Liver (tissue), 9 donors: ENCODE results near the gene ASH1L. TPM values are rescaled to one million over a fixed set of nuclear protein-coding genes. Genes with fewer than 3 reads are reported as not detected.

ENCODE experiments used
- DNase-seq: peaks from one replicate; pipeline ENCODE4 v3.0.0-alpha.2; 2017; ENCODE audit warnings: low spot score
- H3K27ac ChIP-seq, 2 donors: one replicate each; pipeline ENCODE4 v1.7.0; 2013; ENCODE audit warnings: inconsistent platforms in 2 of 2, low read length in 2 of 2, control low read depth in 1 of 2, low read depth in 1 of 2, mild to moderate bottlenecking in 1 of 2
- H3K27me3 ChIP-seq, 4 donors: one replicate each; pipeline versions ENCODE4 v1.6.1 to v1.7.0; 2013; ENCODE audit warnings: low read length in 3 of 4, inconsistent platforms in 1 of 4, mild to moderate bottlenecking in 1 of 4, moderate library complexity in 1 of 4; ENCODE audit not compliant: control insufficient read depth in 4 of 4, insufficient read depth in 4 of 4
- H3K36me3 ChIP-seq, 4 donors: one replicate each; pipeline versions ENCODE4 v1.6.1 to v1.7.0; 2013; ENCODE audit warnings: low read length in 3 of 4, mild to moderate bottlenecking in 3 of 4, low read depth in 1 of 4, moderate library complexity in 1 of 4; ENCODE audit not compliant: control insufficient read depth in 4 of 4, insufficient read depth in 3 of 4
- H3K4me1 ChIP-seq, 4 donors: one replicate each; pipeline versions ENCODE4 v1.6.1 to v1.7.0; 2013; ENCODE audit warnings: low read length in 3 of 4, mild to moderate bottlenecking in 3 of 4, moderate library complexity in 1 of 4; ENCODE audit not compliant: control insufficient read depth in 4 of 4, insufficient read depth in 4 of 4
- H3K4me3 ChIP-seq, 3 donors: one replicate each; pipeline versions ENCODE4 v1.6.1 to v1.7.0; 2013; ENCODE audit warnings: low read length in 3 of 3, control low read depth in 1 of 3, low read depth in 1 of 3, mild to moderate bottlenecking in 1 of 3
- H3K9ac ChIP-seq, 2 donors: one replicate each; pipeline ENCODE4 v1.7.0; 2013; ENCODE audit warnings: low read length in 2 of 2, mild to moderate bottlenecking in 2 of 2, moderate library complexity in 2 of 2, control low read depth in 1 of 2, low read depth in 1 of 2
- H3K9me3 ChIP-seq, 4 donors: one replicate each; pipeline versions ENCODE4 v1.6.1 to v1.7.0; 2013; ENCODE audit warnings: low read length in 3 of 4; ENCODE audit not compliant: control insufficient read depth in 4 of 4
- FOXA1 ChIP-seq: IDR thresholded peaks from 2 replicates; pipeline ENCODE4 v1.6.1; 2016; ENCODE audit warnings: antibody characterized with exemption
- FOXA2 ChIP-seq: IDR thresholded peaks from 2 replicates; pipeline ENCODE4 v1.6.1; 2016; ENCODE audit warnings: antibody characterized with exemption
- GABPA ChIP-seq, 2 donors: IDR thresholded peaks in 1 of 2; conservative IDR thresholded peaks in 1 of 2; 2 replicates each; pipeline ENCODE4 v1.6.1; 2016; ENCODE audit warnings: antibody characterized with exemption in 2 of 2, mild to moderate bottlenecking in 1 of 2, moderate library complexity in 1 of 2
- HNF4G ChIP-seq: IDR thresholded peaks from 2 replicates; pipeline ENCODE4 v1.6.1; 2016; ENCODE audit warnings: antibody characterized with exemption
- JUND ChIP-seq, 2 donors: IDR thresholded peaks; 2 replicates each; pipeline ENCODE4 v1.6.1; 2016; ENCODE audit warnings: antibody characterized with exemption in 2 of 2
- NR2F2 ChIP-seq: IDR thresholded peaks from 2 replicates; pipeline ENCODE4 v1.6.1; 2016; ENCODE audit warnings: antibody characterized with exemption
- RAD21 ChIP-seq, 2 donors: IDR thresholded peaks; 2 replicates each; pipeline ENCODE4 v1.6.1; 2016; ENCODE audit warnings: antibody characterized with exemption in 2 of 2, mild to moderate bottlenecking in 2 of 2
- RXRA ChIP-seq, 2 donors: IDR thresholded peaks; 2 replicates each; pipeline ENCODE4 v1.6.1; 2017 to 2018; ENCODE audit warnings: antibody characterized with exemption in 2 of 2, mild to moderate bottlenecking in 1 of 2
- SP1 ChIP-seq: IDR thresholded peaks from 2 replicates; pipeline ENCODE4 v1.6.1; 2018; ENCODE audit warnings: antibody characterized with exemption, mild to moderate bottlenecking
- TAF1 ChIP-seq: conservative IDR thresholded peaks from 2 replicates; pipeline ENCODE4 v1.6.1; 2016; ENCODE audit warnings: antibody characterized with exemption, mild to moderate bottlenecking
- WGBS: extraction: QIAGEN DNeasy Blood & Tissue Kit; methylation state at CpG from one replicate; pipeline ENCODE4 v1.1.7; 2013; 5-methylcytosine and 5-hydroxymethylcytosine counted together
- polyA plus RNA-seq, 2 donors: library from polyadenylated mRNA; stranded (reverse) in 1 of 2; unstranded in 1 of 2; fragments of 200-250 nt in 1 of 2; fragments of >200 nt in 1 of 2; fragmentation: Nextera tagmentation in 1 of 2; extraction: Ambion mirVana in 1 of 2; gene quantifications; one replicate each; pipeline versions ENCODE4 v1.2.1 to v1.2.3, GENCODE V29; 2013 to 2015
- total RNA-seq, 2 donors: library from RNA; depleted of rRNA; stranded (reverse); fragments of >200 nt; gene quantifications; one replicate each; pipeline ENCODE4 v1.2.3, GENCODE V29; 2014
- TF ChIP-seq, protein P1 (sequence below): IDR thresholded peaks from 2 replicates; pipeline ENCODE4 v1.6.1; 2016; ENCODE audit warnings: antibody characterized with exemption, mild to moderate bottlenecking
- TF ChIP-seq, protein P2 (sequence below): IDR thresholded peaks from 2 replicates; pipeline ENCODE4 v1.6.1; 2016; ENCODE audit warnings: antibody characterized with exemption
- TF ChIP-seq, protein P3 (sequence below): IDR thresholded peaks from 2 replicates; pipeline ENCODE4 v1.6.1; 2016; ENCODE audit warnings: antibody characterized with exemption
- TF ChIP-seq, protein P4 (sequence below): IDR thresholded peaks from 2 replicates; pipeline ENCODE4 v1.6.1; 2016; ENCODE audit warnings: antibody characterized with exemption
- donor health status: healthy.
- donor health status: healthy.
- donor health status: healthy.
- donor health status: healthy.
- donor health status: healthy.

The ASH1L gene
- total and polyA plus RNA-seq, 4 donors, result 3.9 to 30.3 (median 13.9) TPM

DNA sequence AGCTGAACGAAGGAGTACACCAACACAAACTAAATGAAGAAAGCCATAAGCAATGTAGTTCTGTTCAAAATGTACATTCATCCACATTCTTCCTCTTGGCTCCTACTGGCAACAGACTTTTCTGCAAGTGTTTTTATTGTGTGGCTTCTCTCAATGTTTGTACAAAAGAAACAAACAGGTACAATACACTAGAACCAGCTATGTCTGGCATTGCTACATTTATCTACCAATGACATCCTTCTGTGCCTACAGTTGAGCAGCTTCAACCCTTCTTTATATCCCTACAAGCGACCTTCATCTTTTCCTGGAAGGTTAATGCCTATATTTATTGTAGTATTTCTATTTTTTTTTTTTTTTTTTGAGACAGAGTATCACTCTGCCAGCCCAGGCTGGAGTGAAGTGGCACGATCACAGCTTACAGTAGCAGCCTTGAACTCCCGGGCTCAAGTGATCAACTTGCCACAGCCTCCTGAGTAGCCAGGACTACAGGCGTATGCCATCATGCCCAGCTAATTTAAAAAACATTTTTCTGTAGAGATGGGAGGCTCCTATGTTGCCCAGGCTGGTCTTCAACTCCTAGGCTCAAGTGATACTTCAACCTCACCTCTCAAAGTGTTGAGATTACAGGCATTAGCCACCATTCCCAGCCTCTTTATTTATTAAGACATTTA is 89.3 kb downstream of the ASH1L start (continued):
- TF ChIP-seq, protein P1, sequence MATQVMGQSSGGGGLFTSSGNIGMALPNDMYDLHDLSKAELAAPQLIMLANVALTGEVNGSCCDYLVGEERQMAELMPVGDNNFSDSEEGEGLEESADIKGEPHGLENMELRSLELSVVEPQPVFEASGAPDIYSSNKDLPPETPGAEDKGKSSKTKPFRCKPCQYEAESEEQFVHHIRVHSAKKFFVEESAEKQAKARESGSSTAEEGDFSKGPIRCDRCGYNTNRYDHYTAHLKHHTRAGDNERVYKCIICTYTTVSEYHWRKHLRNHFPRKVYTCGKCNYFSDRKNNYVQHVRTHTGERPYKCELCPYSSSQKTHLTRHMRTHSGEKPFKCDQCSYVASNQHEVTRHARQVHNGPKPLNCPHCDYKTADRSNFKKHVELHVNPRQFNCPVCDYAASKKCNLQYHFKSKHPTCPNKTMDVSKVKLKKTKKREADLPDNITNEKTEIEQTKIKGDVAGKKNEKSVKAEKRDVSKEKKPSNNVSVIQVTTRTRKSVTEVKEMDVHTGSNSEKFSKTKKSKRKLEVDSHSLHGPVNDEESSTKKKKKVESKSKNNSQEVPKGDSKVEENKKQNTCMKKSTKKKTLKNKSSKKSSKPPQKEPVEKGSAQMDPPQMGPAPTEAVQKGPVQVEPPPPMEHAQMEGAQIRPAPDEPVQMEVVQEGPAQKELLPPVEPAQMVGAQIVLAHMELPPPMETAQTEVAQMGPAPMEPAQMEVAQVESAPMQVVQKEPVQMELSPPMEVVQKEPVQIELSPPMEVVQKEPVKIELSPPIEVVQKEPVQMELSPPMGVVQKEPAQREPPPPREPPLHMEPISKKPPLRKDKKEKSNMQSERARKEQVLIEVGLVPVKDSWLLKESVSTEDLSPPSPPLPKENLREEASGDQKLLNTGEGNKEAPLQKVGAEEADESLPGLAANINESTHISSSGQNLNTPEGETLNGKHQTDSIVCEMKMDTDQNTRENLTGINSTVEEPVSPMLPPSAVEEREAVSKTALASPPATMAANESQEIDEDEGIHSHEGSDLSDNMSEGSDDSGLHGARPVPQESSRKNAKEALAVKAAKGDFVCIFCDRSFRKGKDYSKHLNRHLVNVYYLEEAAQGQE, result no peak
- TF ChIP-seq HNF4G, result no peak
- no peak for TF ChIP-seq FOXA1
- no peak for TF ChIP-seq SP1
- TF ChIP-seq TAF1, result no peak

DNA sequence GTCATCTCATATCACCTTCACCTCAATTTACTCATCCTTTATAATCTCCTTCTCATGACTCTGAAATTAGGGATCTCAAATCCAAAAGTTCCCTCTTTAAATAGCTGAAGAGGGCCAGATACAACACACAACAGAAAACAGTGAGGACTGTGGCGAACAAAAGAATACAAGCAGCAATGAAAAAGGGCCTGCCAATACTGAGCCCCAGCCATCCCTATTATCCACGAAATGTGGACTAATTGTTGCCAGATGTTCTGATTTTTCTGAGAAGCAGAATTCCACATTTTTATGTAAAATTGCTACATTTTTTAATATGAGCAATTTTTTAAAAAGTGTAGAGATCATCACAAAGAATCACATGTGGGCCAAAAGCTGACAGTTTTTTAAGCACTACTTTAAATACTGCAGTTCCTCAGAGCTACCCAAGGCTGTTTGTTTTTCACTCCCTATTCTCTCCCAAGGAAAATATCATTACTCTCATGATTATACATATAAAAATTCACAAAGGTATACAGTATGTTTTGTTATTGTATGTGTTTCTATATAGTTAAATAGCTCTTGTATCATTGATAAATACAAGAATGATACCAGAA is 90.0 kb downstream of the ASH1L start:
- TF ChIP-seq TAF1, result no peak
- no peak for TF ChIP-seq RAD21 (IDR thresholded peaks at IDR 0.05)
- TF ChIP-seq SP1, result no peak
- TF ChIP-seq RXRA (IDR thresholded peaks at IDR 0.05), result no peak
- TF ChIP-seq, protein P1, result no peak
- no peak for TF ChIP-seq JUND (IDR thresholded peaks at IDR 0.05)
- no peak for TF ChIP-seq HNF4G
- TF ChIP-seq NR2F2, result no peak
- TF ChIP-seq GABPA (IDR thresholded peaks at IDR 0.05 in 1 of 2, conservative IDR thresholded peaks at IDR 0.05 in 1 of 2), result no peak
- TF ChIP-seq FOXA2, result no peak
- TF ChIP-seq, protein P2, sequence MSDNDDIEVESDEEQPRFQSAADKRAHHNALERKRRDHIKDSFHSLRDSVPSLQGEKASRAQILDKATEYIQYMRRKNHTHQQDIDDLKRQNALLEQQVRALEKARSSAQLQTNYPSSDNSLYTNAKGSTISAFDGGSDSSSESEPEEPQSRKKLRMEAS, result no peak
- no peak for TF ChIP-seq FOXA1
- TF ChIP-seq, protein P3, sequence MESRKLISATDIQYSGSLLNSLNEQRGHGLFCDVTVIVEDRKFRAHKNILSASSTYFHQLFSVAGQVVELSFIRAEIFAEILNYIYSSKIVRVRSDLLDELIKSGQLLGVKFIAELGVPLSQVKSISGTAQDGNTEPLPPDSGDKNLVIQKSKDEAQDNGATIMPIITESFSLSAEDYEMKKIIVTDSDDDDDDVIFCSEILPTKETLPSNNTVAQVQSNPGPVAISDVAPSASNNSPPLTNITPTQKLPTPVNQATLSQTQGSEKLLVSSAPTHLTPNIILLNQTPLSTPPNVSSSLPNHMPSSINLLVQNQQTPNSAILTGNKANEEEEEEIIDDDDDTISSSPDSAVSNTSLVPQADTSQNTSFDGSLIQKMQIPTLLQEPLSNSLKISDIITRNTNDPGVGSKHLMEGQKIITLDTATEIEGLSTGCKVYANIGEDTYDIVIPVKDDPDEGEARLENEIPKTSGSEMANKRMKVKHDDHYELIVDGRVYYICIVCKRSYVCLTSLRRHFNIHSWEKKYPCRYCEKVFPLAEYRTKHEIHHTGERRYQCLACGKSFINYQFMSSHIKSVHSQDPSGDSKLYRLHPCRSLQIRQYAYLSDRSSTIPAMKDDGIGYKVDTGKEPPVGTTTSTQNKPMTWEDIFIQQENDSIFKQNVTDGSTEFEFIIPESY, result no peak
- TF ChIP-seq, protein P4, sequence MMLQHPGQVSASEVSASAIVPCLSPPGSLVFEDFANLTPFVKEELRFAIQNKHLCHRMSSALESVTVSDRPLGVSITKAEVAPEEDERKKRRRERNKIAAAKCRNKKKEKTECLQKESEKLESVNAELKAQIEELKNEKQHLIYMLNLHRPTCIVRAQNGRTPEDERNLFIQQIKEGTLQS, result no peak
- no peak overlapping the region for H3K4me3 ChIP-seq
- H3K4me1 ChIP-seq, result peaks cover 0 to 2% (median 0%) of the 10 kb centered on the region in 4 donors
- no peak for DNase-seq
- H3K9me3 ChIP-seq, result peaks cover 0 to 6% (median 2%) of the 10 kb centered on the region in 4 donors
- H3K27ac ChIP-seq, result no peak overlapping the region
- no peak overlapping the region for H3K9ac ChIP-seq
- peaks cover 0 to 11% (median 0%) of the 10 kb centered on the region in 4 donors for H3K36me3 ChIP-seq
- WGBS, result 94% methylated on average over 2 of the region's 2 CpGs
- H3K27me3 ChIP-seq, result no peaks in the 10 kb centered on the region
